Brain microvascular endothelial cell (primary cell): ENCODE data around the gene MKNK2.

ENCODE experiments used
- DNase-seq: peaks from one replicate; pipeline ENCODE4 v3.0.0-alpha.2; 2020
- H3K27ac ChIP-seq: fragments of 250-450 bp; sonication (Bioruptor Pico); 2 replicates; pipeline ENCODE4 v1.5.1; 2020; ENCODE audit warnings: mild to moderate bottlenecking, moderate library complexity
- H3K27me3 ChIP-seq: fragments of 250-450 bp; sonication (Bioruptor Pico); replicated peaks from 2 replicates; pipeline ENCODE4 v1.5.1; 2020; ENCODE audit warnings: mild to moderate bottlenecking
- H3K36me3 ChIP-seq: fragments of 250-450 bp; sonication (Bioruptor Pico); replicated peaks from 2 replicates; pipeline ENCODE4 v1.5.1; 2020; ENCODE audit warnings: mild to moderate bottlenecking
- H3K4me3 ChIP-seq: 2 replicates; pipeline ENCODE4 v1.5.1; 2011; ENCODE audit warnings: low read depth, mild to moderate bottlenecking, control low read depth, low read length, moderate library complexity
- CTCF ChIP-seq: IDR thresholded peaks from 2 replicates; pipeline ENCODE4 v1.5.1; 2011; ENCODE audit warnings: low read depth, mild to moderate bottlenecking, moderate library complexity, low read length, control low read depth, inconsistent platforms; ENCODE audit errors: missing control alignments
- in situ Hi-C: cut with HindIII; loops from 2 replicates; pipeline ENCODE4 v1.10.0; 2017; ENCODE audit warnings: low sequenced_read_pairs, low pct_ligation_motif_present

The MKNK2 gene

GRCh38 chr19:2064788-2065524 lies 13.9 kb upstream of the MKNK2 start:
- no peak overlapping the region for H3K27ac ChIP-seq
- H3K36me3 ChIP-seq = no peaks in the 10 kb centered on the region
- no peaks in the 10 kb centered on the region for H3K27me3 ChIP-seq
- no peak for TF ChIP-seq CTCF
- in situ Hi-C loops = no loop called here
- no peak overlapping the region for H3K4me3 ChIP-seq
- DNase-seq = no peak

- no peak overlapping the region for H3K4me3 ChIP-seq
Measured at GRCh38 chr19:2064395-2064787, 13.3 kb upstream of the MKNK2 start.

DNA sequence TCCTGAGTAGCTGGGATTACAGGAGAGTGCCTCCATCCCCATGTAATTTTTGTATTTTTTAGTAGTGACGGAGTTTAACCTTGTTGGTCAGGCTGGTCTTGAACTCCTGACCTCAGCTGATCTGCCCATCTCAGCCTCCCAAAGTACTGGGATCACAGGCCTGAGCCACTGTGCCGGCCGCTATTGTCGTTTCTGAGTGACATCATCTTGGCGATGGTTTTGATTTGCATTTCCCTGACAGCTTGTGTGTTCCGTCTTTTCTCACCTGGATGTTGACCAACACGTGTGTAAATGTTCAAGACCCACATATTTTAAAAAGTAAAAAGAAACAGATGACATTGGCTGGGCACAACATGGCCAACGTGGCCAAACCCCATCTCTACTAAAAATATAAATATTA lies 12.8 kb upstream of the MKNK2 start:
- Histone ChIP-seq H3K27ac (no peak overlapping the region), H3K36me3 (no peaks in the 10 kb centered on the region), H3K27me3 (no peaks in the 10 kb centered on the region), H3K4me3 (no peak overlapping the region)
- in situ Hi-C loops = no loop called here
- TF ChIP-seq CTCF = no peak
- no peak for DNase-seq

More at GRCh38 chr19:2064395-2064787, 13.3 kb upstream of the MKNK2 start:
- no peaks in the 10 kb centered on the region for H3K36me3 ChIP-seq
- no peak for DNase-seq
- in situ Hi-C loops = no loop called here
- no peaks in the 10 kb centered on the region for H3K27me3 ChIP-seq
- no peak for TF ChIP-seq CTCF
- H3K27ac ChIP-seq = no peak overlapping the region

DNA sequence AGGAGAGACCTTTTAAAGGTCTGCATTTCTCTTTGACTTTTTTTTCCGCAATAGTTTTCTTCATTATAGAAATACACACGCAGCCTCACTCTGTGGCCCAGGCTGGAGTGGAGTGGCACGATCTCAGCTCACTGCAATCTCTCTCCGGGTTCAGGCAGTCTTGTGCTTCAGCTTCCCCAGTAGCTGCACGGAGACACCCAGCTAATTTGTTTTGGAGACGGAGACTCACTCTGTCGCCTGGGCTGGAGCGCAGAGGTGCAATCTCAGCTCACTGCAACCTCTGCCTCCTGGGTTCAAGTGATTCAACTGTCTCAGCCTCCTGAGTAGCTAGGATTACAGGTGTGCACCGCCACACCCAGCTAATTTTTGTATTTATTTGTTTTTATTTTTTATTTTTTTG lies 11.7 kb upstream of the MKNK2 start:
- Histone ChIP-seq H3K4me3 (no peak overlapping the region), H3K36me3 (no peaks in the 10 kb centered on the region), H3K27ac (no peak overlapping the region), H3K27me3 (no peaks in the 10 kb centered on the region)
- in situ Hi-C loops = no loop called here
- DNase-seq = no peak
- TF ChIP-seq CTCF = no peak

GRCh38 chr19:2062389-2062729 lies 11.3 kb upstream of the MKNK2 start:
- Histone ChIP-seq H3K4me3 (no peak overlapping the region), H3K27me3 (no peaks in the 10 kb centered on the region), H3K36me3 (no peaks in the 10 kb centered on the region), H3K27ac (no peak overlapping the region)
- no peak for TF ChIP-seq CTCF
- DNase-seq = no peak
- in situ Hi-C loops = no loop called here
